Parathyroid adenoma (tissue), 2 donors: Measurements from ENCODE around the gene BCAT1.
"Not testable (repeated sequence)": the region's sequence is repeated elsewhere in the genome, so short reads cannot be mapped to it uniquely, and the experiment has no call there.

ENCODE experiments used
- H2AFZ ChIP-seq: fragments of 300-600 bp; sonication (generic); one replicate; pipeline ENCODE4 v1.7.0; 2017; ENCODE audit warnings: antibody characterized with exemption, mild to moderate bottlenecking
- H3K27ac ChIP-seq: fragments of 300-600 bp; sonication (generic); one replicate; pipeline ENCODE4 v1.7.0; 2017
- H3K27me3 ChIP-seq: fragments of 300-600 bp; sonication (generic); one replicate; pipeline ENCODE4 v1.7.0; 2017; ENCODE audit warnings: low read length; ENCODE audit not compliant: control insufficient read depth, insufficient read depth
- H3K36me3 ChIP-seq: fragments of 300-600 bp; sonication (generic); one replicate; pipeline ENCODE4 v1.7.0; 2017; ENCODE audit warnings: low read length; ENCODE audit not compliant: control insufficient read depth, insufficient read depth
- H3K4me1 ChIP-seq: fragments of 300-600 bp; sonication (generic); one replicate; pipeline ENCODE4 v1.7.0; 2017; ENCODE audit warnings: control low read depth
- H3K4me2 ChIP-seq: fragments of 300-600 bp; sonication (generic); one replicate; pipeline ENCODE4 v1.7.0; 2017; ENCODE audit warnings: low read length
- H3K4me3 ChIP-seq: fragments of 300-600 bp; sonication (generic); one replicate; pipeline ENCODE4 v1.7.0; 2017; ENCODE audit warnings: low read depth, low read length
- H3K79me2 ChIP-seq: fragments of 300-600 bp; sonication (generic); one replicate; pipeline ENCODE4 v1.7.0; 2017; ENCODE audit warnings: control low read depth
- H3K9ac ChIP-seq: fragments of 300-600 bp; sonication (generic); one replicate; pipeline ENCODE4 v1.7.0; 2017; ENCODE audit warnings: mild to moderate bottlenecking
- H3K9me3 ChIP-seq: fragments of 300-600 bp; sonication (generic); one replicate; pipeline ENCODE4 v1.7.0; 2017; ENCODE audit warnings: low read length; ENCODE audit not compliant: control insufficient read depth
- TF ChIP-seq, protein P1 (sequence below): fragments of 300-600 bp; sonication (generic); IDR thresholded peaks from one replicate; pipeline ENCODE4 v1.7.0; 2017; ENCODE audit warnings: antibody characterized with exemption, mild to moderate bottlenecking
- donor health status: primary hyperparathyroidism.

The BCAT1 gene

DNA sequence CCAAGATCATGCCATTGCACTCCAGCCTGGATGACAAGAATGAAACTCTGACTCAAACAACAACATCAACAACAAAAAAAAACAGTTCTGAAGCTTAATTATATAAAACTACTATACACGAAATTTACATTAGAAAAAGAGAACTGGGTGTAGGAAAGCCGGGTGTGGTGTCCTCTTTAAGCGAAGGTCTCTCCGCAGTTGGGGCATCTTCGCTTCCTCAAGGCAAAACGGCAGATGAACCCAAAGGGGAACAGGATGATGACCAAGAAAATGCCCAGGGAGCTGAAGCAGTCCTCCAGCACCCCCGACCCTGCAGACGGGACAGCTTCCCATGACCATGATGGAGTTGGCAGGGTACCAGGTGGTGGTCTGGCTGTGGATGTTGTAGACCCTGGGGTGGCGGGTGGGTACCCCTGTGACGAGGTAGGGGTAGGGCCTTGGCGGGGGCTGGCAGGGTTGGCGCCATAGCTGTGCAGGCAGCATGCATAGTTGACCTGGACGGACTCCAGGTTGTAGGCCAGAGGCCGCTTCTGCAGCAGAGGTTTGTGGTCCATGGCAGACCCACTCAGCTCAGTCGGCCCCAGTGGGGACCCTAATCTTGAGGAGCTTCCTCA is 18.2 kb upstream of the BCAT1 start:
- H3K4me3 ChIP-seq: no peak overlapping the region
- no peak overlapping the region for H3K9ac ChIP-seq
- H3K36me3 ChIP-seq: no peaks in the 10 kb centered on the region
- H3K79me2 ChIP-seq: no peaks in the 10 kb centered on the region
- no peaks in the 10 kb centered on the region for H3K4me1 ChIP-seq
- no peaks in the 10 kb centered on the region for H3K9me3 ChIP-seq
- TF ChIP-seq, protein P1, sequence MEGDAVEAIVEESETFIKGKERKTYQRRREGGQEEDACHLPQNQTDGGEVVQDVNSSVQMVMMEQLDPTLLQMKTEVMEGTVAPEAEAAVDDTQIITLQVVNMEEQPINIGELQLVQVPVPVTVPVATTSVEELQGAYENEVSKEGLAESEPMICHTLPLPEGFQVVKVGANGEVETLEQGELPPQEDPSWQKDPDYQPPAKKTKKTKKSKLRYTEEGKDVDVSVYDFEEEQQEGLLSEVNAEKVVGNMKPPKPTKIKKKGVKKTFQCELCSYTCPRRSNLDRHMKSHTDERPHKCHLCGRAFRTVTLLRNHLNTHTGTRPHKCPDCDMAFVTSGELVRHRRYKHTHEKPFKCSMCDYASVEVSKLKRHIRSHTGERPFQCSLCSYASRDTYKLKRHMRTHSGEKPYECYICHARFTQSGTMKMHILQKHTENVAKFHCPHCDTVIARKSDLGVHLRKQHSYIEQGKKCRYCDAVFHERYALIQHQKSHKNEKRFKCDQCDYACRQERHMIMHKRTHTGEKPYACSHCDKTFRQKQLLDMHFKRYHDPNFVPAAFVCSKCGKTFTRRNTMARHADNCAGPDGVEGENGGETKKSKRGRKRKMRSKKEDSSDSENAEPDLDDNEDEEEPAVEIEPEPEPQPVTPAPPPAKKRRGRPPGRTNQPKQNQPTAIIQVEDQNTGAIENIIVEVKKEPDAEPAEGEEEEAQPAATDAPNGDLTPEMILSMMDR: no peak
- H3K27me3 ChIP-seq: no peaks in the 10 kb centered on the region
- no peak overlapping the region for H3K4me2 ChIP-seq
- no peak overlapping the region for H2AFZ ChIP-seq
- H3K27ac ChIP-seq: no peak overlapping the region

DNA sequence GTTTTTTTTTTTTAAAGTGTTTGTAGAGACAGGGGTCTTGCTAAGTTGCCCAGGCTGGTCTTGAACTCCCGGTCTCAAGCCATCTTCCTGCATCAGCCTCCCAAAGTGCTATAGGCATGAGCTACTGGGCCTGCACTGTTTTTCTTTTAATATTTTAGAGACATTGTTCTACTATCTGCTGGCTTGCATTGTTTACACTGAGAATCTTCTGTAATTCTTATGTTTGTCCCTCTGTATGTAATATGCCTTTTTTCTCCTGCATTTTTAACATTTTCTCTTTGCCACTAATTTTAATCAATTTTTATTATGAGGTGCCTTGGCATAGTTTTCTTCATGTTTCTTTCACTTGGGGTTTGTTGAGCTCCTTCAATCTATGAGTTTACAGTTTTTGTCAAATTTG is 15.4 kb upstream of the BCAT1 start:
- H2AFZ ChIP-seq: no peak overlapping the region
- no peak overlapping the region for H3K4me3 ChIP-seq
- no peaks in the 10 kb centered on the region for H3K9me3 ChIP-seq
- no peaks in the 10 kb centered on the region for H3K79me2 ChIP-seq
- H3K4me2 ChIP-seq: no peak overlapping the region
- no peak overlapping the region for H3K9ac ChIP-seq
- H3K27me3 ChIP-seq: no peaks in the 10 kb centered on the region
- H3K36me3 ChIP-seq: no peaks in the 10 kb centered on the region
- TF ChIP-seq, protein P1: no peak
- no peaks in the 10 kb centered on the region for H3K4me1 ChIP-seq
- H3K27ac ChIP-seq: no peak overlapping the region

DNA sequence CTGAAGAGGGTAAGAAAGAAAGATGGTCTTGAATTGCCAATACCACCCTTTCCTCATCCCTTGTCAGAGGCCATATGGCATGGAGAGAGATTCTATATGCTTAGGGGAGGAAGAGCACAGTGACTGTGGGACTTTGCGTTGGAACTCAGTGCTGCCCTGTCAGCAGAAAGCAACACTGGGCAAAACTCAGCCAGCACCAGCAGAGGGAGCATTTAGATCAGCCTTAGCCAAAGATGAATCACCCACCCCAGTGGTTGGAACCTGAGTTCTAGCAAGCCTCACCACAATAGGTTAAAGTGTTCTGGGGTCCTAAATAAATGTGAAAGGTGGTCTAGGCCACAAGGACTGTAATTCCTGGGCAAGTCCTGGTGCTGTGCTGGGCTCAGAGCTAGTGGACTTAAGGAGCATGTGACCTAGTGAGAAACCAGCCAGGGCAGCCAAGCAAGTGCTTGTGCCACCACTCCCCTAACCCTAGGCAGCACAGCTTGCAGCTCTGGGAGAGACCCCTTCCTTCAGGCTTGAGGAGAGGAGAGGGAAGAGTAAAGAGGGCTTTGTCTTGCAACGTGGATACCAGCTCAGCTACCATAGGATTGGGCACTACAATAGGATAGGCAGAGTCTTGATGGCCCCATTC is 11.4 kb upstream of the BCAT1 start:
- TF ChIP-seq, protein P1: no peak
- Histone ChIP-seq H3K4me3 (no peak overlapping the region), H3K79me2 (no peaks in the 10 kb centered on the region), H3K27me3 (no peaks in the 10 kb centered on the region), H3K4me2 (no peak overlapping the region), H2AFZ (no peak overlapping the region), H3K9me3 (no peaks in the 10 kb centered on the region), H3K9ac (no peak overlapping the region), H3K4me1 (no peaks in the 10 kb centered on the region), H3K27ac (no peak overlapping the region), H3K36me3 (no peaks in the 10 kb centered on the region)

DNA sequence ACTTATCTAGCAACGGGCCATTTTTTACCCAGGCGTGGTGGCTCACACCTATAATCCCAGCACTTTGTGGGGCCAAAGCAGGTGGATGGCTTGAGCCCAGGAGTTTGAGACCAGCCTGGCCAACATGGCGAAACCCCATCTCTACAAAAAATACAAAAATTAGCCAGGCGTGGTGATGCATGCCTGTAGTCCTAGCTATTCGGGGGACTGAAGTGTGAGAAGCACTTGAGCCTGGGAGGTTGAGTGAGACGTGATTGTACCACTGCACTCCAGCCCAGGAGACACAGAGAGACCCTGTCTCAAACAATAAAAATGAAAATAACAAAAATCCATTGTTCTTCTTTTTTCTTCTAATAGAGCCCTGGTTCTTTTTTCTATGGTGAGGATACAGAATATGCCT is 7.5 kb upstream of the BCAT1 start:
- H3K4me2 ChIP-seq, H2AFZ ChIP-seq, H3K36me3 ChIP-seq, H3K27ac ChIP-seq, H3K4me3 ChIP-seq, H3K79me2 ChIP-seq, H3K27me3 ChIP-seq, H3K4me1 ChIP-seq, H3K9me3 ChIP-seq, H3K9ac ChIP-seq: not testable (repeated sequence)

DNA sequence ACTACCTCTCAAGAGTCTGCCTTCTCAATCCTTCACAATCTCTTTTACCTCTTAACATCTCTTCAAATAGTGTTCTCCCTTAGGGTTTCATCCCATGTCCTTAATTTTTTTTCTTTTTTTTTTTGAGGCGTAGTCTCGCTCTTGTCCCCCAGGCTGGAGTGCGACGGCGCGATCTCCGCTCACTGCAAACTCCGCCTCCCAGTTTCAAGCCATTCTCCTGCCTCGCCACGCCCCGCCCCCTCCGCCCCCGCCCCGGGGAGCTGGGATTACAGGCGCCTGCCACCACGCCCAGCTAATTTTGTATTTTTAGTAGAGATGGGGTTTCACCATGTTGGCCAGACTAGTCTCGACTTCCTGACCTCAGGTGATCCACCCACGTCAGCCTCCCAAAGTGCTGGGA is 7.0 kb upstream of the BCAT1 start:
- Histone ChIP-seq H3K9ac (no peak overlapping the region), H3K4me2 (no peak overlapping the region), H3K4me3 (no peak overlapping the region), H3K27ac (no peak overlapping the region), H3K79me2 (no peaks in the 10 kb centered on the region), H2AFZ (no peak overlapping the region), H3K27me3 (no peaks in the 10 kb centered on the region), H3K36me3 (no peaks in the 10 kb centered on the region), H3K9me3 (no peaks in the 10 kb centered on the region), H3K4me1 (no peaks in the 10 kb centered on the region)
- TF ChIP-seq, protein P1: no peak
